Smooth muscle cell (in vitro differentiated cells): ENCODE measurements around the gene C12orf60. TPM values are rescaled to one million over a fixed set of nuclear protein-coding genes. Genes with fewer than 3 reads are reported as not detected.

ENCODE experiments used
- DNase-seq: peaks from one replicate; lab custom pipeline; 2025; ENCODE audit not compliant: unreplicated experiment; lab: John Stamatoyannopoulos, UW
- H2AFZ ChIP-seq: fragments of 200-600 bp; sonication (generic); 2 replicates; pipeline ENCODE4 v1.6.0; 2016; ENCODE audit warnings: antibody characterized with exemption, low read depth, mild to moderate bottlenecking
- H3F3A ChIP-seq: fragments of 200-600 bp; sonication (generic); 2 replicates; pipeline ENCODE4 v1.6.0; 2017; ENCODE audit warnings: antibody characterized with exemption, low read depth
- H3K27ac ChIP-seq: fragments of 200-600 bp; sonication (generic); 2 replicates; pipeline ENCODE4 v1.5.1; 2016; ENCODE audit warnings: low read depth, mild to moderate bottlenecking
- H3K27me3 ChIP-seq: fragments of 200-600 bp; sonication (generic); 2 replicates; pipeline ENCODE4 v1.6.1; 2016; ENCODE audit warnings: low read depth, mild to moderate bottlenecking
- H3K36me3 ChIP-seq: fragments of 200-600 bp; sonication (generic); 2 replicates; pipeline ENCODE4 v1.5.1; 2016; ENCODE audit warnings: low read depth
- H3K4me1 ChIP-seq: fragments of 200-600 bp; sonication (generic); 2 replicates; pipeline ENCODE4 v1.5.1; 2016; ENCODE audit warnings: low read depth
- H3K4me2 ChIP-seq: fragments of 200-600 bp; sonication (generic); 2 replicates; pipeline ENCODE4 v1.6.0; 2016; ENCODE audit warnings: mild to moderate bottlenecking
- H3K4me3 ChIP-seq: fragments of 200-600 bp; sonication (generic); 2 replicates; pipeline ENCODE4 v1.5.1; 2016; ENCODE audit warnings: mild to moderate bottlenecking
- H3K79me2 ChIP-seq: fragments of 200-600 bp; sonication (generic); 2 replicates; pipeline ENCODE4 v1.6.0; 2016; ENCODE audit warnings: low read depth, mild to moderate bottlenecking
- H3K9ac ChIP-seq: fragments of 200-600 bp; sonication (generic); 2 replicates; pipeline ENCODE4 v1.6.0; 2016; ENCODE audit warnings: low read depth
- H3K9me3 ChIP-seq: fragments of 200-600 bp; sonication (generic); replicated peaks from 2 replicates; pipeline ENCODE4 v1.5.1; 2016; ENCODE audit warnings: low read depth
- H4K20me1 ChIP-seq: fragments of 200-600 bp; sonication (generic); 2 replicates; pipeline ENCODE4 v1.6.0; 2016; ENCODE audit warnings: low read depth
- WGBS: methylation state at CpG from one replicate; pipeline ENCODE4 v1.1.7; 2016; ENCODE audit warnings: low lambda C conversion rate; 5-methylcytosine and 5-hydroxymethylcytosine counted together
- polyA plus RNA-seq: library from polyadenylated mRNA; unstranded; fragments of >200 nt; fragmentation: Nextera tagmentation; extraction: Ambion mirVana; gene quantifications from 2 replicates; pipeline ENCODE4 v1.2.1, GENCODE V29; 2016
- total RNA-seq: library from RNA; depleted of rRNA; stranded (reverse); fragments of >200 nt; gene quantifications from 2 replicates; pipeline ENCODE4 v1.2.3, GENCODE V29; 2014
- TF ChIP-seq, protein P1 (sequence below): fragments of 200-600 bp; sonication (generic); IDR thresholded peaks from 2 replicates; pipeline ENCODE4 v1.5.1; 2017; ENCODE audit warnings: borderline replicate concordance, mild to moderate bottlenecking, antibody characterized with exemption; ENCODE audit not compliant: insufficient read depth, poor library complexity, severe bottlenecking

C12orf60 gene
- total and polyA plus RNA-seq, 2 experiments from 2014 or later: 0.63 to 1.3 TPM

- Histone ChIP-seq H3K4me3 (peak overlapping the region; percentile 72), H3K9me3 (no peaks in the 10 kb centered on the region), H3K4me1 (peaks cover 18% of the 10 kb centered on the region), H3K27me3 (no peaks in the 10 kb centered on the region), H3K79me2 (peaks cover 27% of the 10 kb centered on the region), H3F3A (peaks cover 8% of the 10 kb centered on the region), H2AFZ (peak overlapping the region; percentile 23), H3K36me3 (no peaks in the 10 kb centered on the region), H3K27ac (peak overlapping the region; percentile 88), H3K9ac (peak overlapping the region; percentile 90), H3K4me2 (peak overlapping the region; percentile 88), H4K20me1 (peaks cover 31% of the 10 kb centered on the region)
- WGBS: 1% methylated on average over 38 of the region's 38 CpGs
- DNase-seq: peak; percentile 37
- TF ChIP-seq, protein P1, sequence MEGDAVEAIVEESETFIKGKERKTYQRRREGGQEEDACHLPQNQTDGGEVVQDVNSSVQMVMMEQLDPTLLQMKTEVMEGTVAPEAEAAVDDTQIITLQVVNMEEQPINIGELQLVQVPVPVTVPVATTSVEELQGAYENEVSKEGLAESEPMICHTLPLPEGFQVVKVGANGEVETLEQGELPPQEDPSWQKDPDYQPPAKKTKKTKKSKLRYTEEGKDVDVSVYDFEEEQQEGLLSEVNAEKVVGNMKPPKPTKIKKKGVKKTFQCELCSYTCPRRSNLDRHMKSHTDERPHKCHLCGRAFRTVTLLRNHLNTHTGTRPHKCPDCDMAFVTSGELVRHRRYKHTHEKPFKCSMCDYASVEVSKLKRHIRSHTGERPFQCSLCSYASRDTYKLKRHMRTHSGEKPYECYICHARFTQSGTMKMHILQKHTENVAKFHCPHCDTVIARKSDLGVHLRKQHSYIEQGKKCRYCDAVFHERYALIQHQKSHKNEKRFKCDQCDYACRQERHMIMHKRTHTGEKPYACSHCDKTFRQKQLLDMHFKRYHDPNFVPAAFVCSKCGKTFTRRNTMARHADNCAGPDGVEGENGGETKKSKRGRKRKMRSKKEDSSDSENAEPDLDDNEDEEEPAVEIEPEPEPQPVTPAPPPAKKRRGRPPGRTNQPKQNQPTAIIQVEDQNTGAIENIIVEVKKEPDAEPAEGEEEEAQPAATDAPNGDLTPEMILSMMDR: peak; percentile 70
Measured at GRCh38 chr12:14769969-14770495, 33.4 kb upstream of the C12orf60 start.

- Histone ChIP-seq H3K9ac (peak overlapping the region; percentile 90), H2AFZ (peak overlapping the region; percentile 37), H3K27ac (peak overlapping the region; percentile 88), H3K4me1 (peaks cover 23% of the 10 kb centered on the region), H3K36me3 (no peaks in the 10 kb centered on the region), H3K9me3 (no peaks in the 10 kb centered on the region), H3K4me3 (peak overlapping the region; percentile 72), H3K27me3 (no peaks in the 10 kb centered on the region), H3K4me2 (peak overlapping the region; percentile 88), H3F3A (peaks cover 16% of the 10 kb centered on the region), H4K20me1 (peaks cover 25% of the 10 kb centered on the region), H3K79me2 (peaks cover 27% of the 10 kb centered on the region)
- TF ChIP-seq, protein P1: no peak
- peak; percentile 45 for DNase-seq
- under 1% methylated on average over 56 of the region's 56 CpGs for WGBS
Measured at GRCh38 chr12:14770496-14771461, 32.7 kb upstream of the C12orf60 start.

DNA sequence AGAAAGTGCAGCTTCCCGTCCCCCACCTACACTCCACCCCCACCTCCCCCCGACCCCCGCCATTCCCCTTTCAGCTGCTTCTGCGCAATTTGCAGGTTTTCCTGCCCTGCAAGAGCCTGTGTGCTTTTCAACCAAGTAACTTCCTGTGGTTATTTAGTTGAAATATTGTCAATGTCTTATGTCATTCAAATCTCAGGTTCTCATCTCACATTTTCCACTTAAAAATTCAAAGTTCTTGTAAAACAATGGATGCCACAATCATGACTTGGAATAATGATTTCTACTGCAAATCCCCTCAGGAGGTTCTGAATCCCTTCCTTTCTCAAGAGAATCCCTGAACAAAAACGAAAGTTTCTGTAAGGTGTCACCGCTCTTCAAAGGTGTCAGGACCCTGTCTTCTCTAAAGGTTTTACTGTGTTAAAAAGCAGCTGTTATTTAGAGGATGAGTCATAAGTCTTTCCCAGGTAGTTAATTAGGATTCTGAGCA, 31.8 kb upstream of the C12orf60 start:
- Histone ChIP-seq H3K27ac (peak overlapping the region; percentile 88), H2AFZ (peak overlapping the region; percentile 77), H3K9ac (peak overlapping the region; percentile 26), H3K4me2 (peak overlapping the region; percentile 88), H3K36me3 (no peaks in the 10 kb centered on the region), H3K27me3 (no peaks in the 10 kb centered on the region), H3F3A (peaks cover 22% of the 10 kb centered on the region), H3K4me1 (peaks cover 29% of the 10 kb centered on the region), H3K79me2 (peaks cover 30% of the 10 kb centered on the region), H4K20me1 (peaks cover 23% of the 10 kb centered on the region), H3K9me3 (no peaks in the 10 kb centered on the region), H3K4me3 (peak overlapping the region; percentile 72)
- 4% methylated on average over 6 of the region's 6 CpGs for WGBS
- TF ChIP-seq, protein P1: no peak
- DNase-seq: no peak
